KMS-11 (cell line): ENCODE measurements around the gene C1QTNF3.

Experiments
- H2AFZ ChIP-seq: fragments of 200-600 bp; sonication (generic); 2 replicates; pipeline ENCODE4 v1.6.1; 2016; ENCODE audit warnings: antibody characterized with exemption, mixed run types, low read depth
- H3K27ac ChIP-seq: fragments of 200-600 bp; sonication (generic); 2 replicates; pipeline ENCODE4 v1.6.1; 2016; ENCODE audit warnings: mild to moderate bottlenecking, mixed run types
- H3K27me3 ChIP-seq: fragments of 200-600 bp; sonication (generic); 2 replicates; pipeline ENCODE4 v1.6.1; 2017; ENCODE audit warnings: mild to moderate bottlenecking, low read depth, mixed run types, moderate library complexity; ENCODE audit not compliant: insufficient read depth
- H3K36me3 ChIP-seq: fragments of 200-600 bp; sonication (generic); 2 replicates; pipeline ENCODE4 v1.6.1; 2017; ENCODE audit warnings: mild to moderate bottlenecking, mixed run types; ENCODE audit not compliant: insufficient read depth
- H3K4me1 ChIP-seq: fragments of 200-600 bp; sonication (generic); 2 replicates; pipeline ENCODE4 v1.6.1; 2016; ENCODE audit warnings: mild to moderate bottlenecking, low read depth, mixed run types; ENCODE audit not compliant: poor library complexity, severe bottlenecking
- H3K4me2 ChIP-seq: fragments of 200-600 bp; sonication (generic); 2 replicates; pipeline ENCODE4 v1.7.0; 2016; ENCODE audit warnings: mild to moderate bottlenecking, mixed run types
- H3K4me3 ChIP-seq: fragments of 200-600 bp; sonication (generic); IDR thresholded peaks from 2 replicates; pipeline ENCODE4 v1.6.1; 2017; ENCODE audit warnings: low read depth, low read length, mixed read lengths; ENCODE audit not compliant: insufficient read depth
- H3K79me2 ChIP-seq: fragments of 200-600 bp; sonication (generic); 2 replicates; pipeline ENCODE4 v1.6.1; 2016; ENCODE audit warnings: low read depth, mixed run types; ENCODE audit not compliant: insufficient read depth
- H3K9ac ChIP-seq: fragments of 200-600 bp; sonication (generic); 2 replicates; pipeline ENCODE4 v1.6.1; 2016; ENCODE audit warnings: mild to moderate bottlenecking, mixed run types
- H4K20me1 ChIP-seq: fragments of 200-600 bp; sonication (generic); 2 replicates; pipeline ENCODE4 v1.6.1; 2016; ENCODE audit warnings: mild to moderate bottlenecking, mixed run types; ENCODE audit not compliant: insufficient read depth
- TF ChIP-seq, protein P1 (sequence below): fragments of 200-600 bp; sonication (generic); conservative IDR thresholded peaks from 2 replicates; pipeline ENCODE4 v1.6.1; 2017; ENCODE audit warnings: low read depth, mild to moderate bottlenecking, antibody characterized with exemption, low read length, moderate library complexity, mixed read lengths

C1QTNF3 gene

DNA sequence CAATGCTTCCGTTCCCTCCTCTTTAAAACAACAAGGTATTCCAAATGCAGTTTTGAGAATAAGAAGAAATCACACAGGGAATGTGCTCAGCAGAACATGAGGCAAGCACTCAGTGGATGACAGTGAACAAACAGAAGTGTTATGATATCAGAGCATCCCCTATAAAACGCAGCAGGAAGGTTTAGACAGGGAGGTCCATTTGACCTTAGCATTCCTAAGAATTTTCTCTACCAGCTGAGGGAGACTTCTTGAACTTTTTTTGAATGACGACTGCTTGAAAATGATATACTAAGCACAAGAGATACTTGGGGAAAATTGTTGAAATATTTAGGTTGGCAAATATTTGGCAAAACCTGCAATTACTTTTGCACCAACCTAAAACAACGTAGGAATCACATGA lies 39.1 kb downstream of the C1QTNF3 start:
- no peak overlapping the region for H3K9ac ChIP-seq
- no peaks in the 10 kb centered on the region for H3K27me3 ChIP-seq
- TF ChIP-seq, protein P1, sequence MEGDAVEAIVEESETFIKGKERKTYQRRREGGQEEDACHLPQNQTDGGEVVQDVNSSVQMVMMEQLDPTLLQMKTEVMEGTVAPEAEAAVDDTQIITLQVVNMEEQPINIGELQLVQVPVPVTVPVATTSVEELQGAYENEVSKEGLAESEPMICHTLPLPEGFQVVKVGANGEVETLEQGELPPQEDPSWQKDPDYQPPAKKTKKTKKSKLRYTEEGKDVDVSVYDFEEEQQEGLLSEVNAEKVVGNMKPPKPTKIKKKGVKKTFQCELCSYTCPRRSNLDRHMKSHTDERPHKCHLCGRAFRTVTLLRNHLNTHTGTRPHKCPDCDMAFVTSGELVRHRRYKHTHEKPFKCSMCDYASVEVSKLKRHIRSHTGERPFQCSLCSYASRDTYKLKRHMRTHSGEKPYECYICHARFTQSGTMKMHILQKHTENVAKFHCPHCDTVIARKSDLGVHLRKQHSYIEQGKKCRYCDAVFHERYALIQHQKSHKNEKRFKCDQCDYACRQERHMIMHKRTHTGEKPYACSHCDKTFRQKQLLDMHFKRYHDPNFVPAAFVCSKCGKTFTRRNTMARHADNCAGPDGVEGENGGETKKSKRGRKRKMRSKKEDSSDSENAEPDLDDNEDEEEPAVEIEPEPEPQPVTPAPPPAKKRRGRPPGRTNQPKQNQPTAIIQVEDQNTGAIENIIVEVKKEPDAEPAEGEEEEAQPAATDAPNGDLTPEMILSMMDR, result no peak
- H2AFZ ChIP-seq, result no peak overlapping the region
- H3K4me3 ChIP-seq, result no peak overlapping the region
- peaks cover 9% of the 10 kb centered on the region for H3K4me1 ChIP-seq
- no peak overlapping the region for H3K27ac ChIP-seq
- H4K20me1 ChIP-seq, result no peaks in the 10 kb centered on the region
- H3K79me2 ChIP-seq, result peaks cover 8% of the 10 kb centered on the region; the same call in 1 of the 2 replicates
- no peak overlapping the region for H3K4me2 ChIP-seq
- H3K36me3 ChIP-seq, result no peaks in the 10 kb centered on the region

DNA sequence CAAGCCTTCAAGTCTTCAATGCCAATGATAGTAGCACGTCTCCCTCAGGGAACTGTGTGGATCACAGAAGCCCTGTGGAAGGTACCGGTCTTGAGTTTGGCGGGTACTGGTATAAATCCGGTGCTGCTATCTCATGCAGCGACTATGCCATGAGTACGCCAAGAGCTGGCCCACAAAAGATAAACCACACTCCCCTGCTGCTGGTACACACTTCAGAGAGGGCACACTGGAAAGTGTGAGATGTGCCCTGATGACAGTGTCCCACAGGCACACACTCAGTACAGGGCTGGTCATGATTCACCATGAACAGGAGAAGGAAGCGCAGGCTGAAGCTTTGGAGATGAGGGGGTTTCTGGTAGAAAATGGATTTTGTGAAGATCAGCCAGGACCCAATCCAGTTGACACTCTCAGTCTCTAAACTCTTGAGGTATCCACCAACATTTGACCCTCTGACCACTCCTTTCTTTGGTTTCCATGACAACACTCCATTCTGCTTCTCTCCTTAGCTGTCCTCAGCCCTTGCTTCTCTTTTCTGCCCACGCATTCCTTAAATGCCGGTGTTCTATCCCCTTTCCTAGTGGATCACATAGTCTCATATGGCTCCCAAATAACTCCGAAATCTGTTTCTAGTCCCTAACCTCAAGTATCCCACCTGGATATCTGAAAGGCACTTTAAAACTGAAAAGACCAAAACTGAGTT lies 40.2 kb downstream of the C1QTNF3 start:
- H3K36me3 ChIP-seq, result no peaks in the 10 kb centered on the region
- no peak overlapping the region for H2AFZ ChIP-seq
- no peak overlapping the region for H3K4me3 ChIP-seq
- no peak overlapping the region for H3K27ac ChIP-seq
- TF ChIP-seq, protein P1, result no peak
- peaks cover 7% of the 10 kb centered on the region for H3K4me1 ChIP-seq
- H3K79me2 ChIP-seq, result peaks cover 8% of the 10 kb centered on the region; the same call in 1 of the 2 replicates
- H3K9ac ChIP-seq, result no peak overlapping the region
- H3K27me3 ChIP-seq, result no peaks in the 10 kb centered on the region
- no peak overlapping the region for H3K4me2 ChIP-seq
- no peaks in the 10 kb centered on the region for H4K20me1 ChIP-seq

DNA sequence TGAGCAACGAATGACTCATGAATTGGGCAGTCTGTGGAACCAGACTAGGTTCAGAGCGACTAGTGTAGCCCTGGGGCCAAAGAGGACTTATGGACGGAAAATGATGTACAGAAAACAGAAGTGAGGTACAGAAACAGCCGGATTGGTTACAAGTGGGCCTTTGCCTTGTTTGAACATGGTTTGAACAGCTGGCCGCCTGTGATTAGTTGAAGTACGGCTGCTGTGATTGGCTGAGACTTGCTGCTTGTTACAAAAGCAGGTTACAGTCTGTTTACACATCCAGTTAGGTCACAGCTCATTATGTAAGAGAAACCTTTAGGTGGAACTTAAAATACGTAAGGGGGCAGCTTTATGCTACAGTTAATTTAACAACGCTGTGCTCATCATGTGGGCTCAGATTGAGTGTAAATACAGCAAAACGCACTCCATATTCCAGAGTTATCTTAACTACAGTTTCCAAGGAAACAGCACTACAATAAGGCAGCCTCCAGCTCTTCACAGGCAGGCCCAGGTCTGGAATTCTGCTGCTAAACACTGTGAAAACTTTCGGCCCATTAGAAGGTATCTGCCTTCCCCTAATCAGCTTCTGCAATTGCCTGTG lies 41.7 kb downstream of the C1QTNF3 start:
- Histone ChIP-seq H3K27me3 (no peaks in the 10 kb centered on the region), H3K4me2 (no peak overlapping the region), H2AFZ (no peak overlapping the region), H3K4me1 (peaks cover 6% of the 10 kb centered on the region), H3K79me2 (no peaks in the 10 kb centered on the region), H3K27ac (no peak overlapping the region), H3K36me3 (no peaks in the 10 kb centered on the region), H3K4me3 (no peak overlapping the region), H4K20me1 (no peaks in the 10 kb centered on the region), H3K9ac (no peak overlapping the region)
- TF ChIP-seq, protein P1, result no peak

DNA sequence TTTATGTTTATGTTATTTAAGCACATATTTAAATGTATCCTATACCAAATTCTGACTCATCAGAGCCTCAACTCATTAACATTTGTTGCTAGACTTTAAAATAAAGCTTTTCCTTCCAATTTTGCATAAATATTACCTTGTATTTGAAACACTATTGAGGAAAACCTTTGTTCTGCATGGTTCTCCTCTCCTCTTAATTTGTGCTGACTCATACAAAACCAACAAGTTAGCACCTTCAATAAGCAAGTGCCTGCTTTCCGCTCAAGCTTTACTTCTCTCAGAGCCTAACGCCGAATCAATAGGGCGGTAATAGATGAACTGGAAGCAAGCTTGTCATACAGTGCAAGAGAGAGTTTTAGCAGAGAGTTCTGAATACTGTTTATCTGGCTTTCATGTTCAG lies 43.0 kb downstream of the C1QTNF3 start:
- TF ChIP-seq, protein P1, result no peak
- no peak overlapping the region for H3K27ac ChIP-seq

More for the DNA sequence above, 43.0 kb downstream of the C1QTNF3 start:
- Histone ChIP-seq H3K9ac (no peak overlapping the region), H3K79me2 (no peaks in the 10 kb centered on the region), H4K20me1 (no peaks in the 10 kb centered on the region), H2AFZ (no peak overlapping the region), H3K27me3 (no peaks in the 10 kb centered on the region), H3K4me2 (no peak overlapping the region), H3K36me3 (no peaks in the 10 kb centered on the region), H3K4me3 (no peak overlapping the region), H3K4me1 (peaks cover 11% of the 10 kb centered on the region)
